GM12874 (cell line): ENCODE data around the gene SLC35E3.

Experiments used
- TF ChIP-seq, protein P1 (sequence below): IDR thresholded peaks from 2 replicates; pipeline ENCODE4 v1.5.1; 2011; ENCODE audit warnings: low read depth, mild to moderate bottlenecking, control low read depth, low read length, moderate library complexity; ENCODE audit not compliant: insufficient read depth

SLC35E3 gene

DNA sequence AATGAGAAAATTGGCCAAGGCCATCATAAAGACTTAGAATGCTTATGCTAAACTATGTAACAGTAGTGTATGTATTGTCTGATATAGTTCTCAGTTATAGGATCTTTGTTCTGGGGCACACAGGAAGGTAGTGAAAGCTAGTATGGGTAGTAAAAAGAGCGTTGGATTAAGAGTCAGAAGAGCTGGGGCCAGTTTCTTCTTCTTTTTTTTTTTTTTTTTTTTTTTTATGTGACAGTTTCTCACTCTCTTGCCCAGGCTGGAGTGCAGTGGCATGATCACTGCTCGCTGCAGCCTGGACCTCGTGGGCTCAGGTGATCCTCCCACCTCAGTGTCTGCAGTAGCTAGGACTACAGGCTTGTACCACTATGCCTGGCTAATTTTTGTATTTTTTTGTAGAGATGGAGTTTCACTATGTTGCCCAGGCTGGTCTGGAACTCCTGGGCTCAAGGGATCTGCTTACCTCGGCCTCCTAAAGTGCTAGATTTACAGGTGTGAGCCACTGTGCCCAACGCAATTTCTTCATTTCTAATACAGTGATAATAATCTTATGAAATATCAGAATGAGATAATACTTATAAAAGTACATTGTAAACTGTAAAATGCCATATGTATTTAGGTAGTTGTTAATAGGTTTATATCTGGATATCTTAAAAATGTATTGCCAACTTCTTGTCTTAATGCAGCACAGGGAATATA lies 69.4 kb downstream of the SLC35E3 start:
- TF ChIP-seq, protein P1, sequence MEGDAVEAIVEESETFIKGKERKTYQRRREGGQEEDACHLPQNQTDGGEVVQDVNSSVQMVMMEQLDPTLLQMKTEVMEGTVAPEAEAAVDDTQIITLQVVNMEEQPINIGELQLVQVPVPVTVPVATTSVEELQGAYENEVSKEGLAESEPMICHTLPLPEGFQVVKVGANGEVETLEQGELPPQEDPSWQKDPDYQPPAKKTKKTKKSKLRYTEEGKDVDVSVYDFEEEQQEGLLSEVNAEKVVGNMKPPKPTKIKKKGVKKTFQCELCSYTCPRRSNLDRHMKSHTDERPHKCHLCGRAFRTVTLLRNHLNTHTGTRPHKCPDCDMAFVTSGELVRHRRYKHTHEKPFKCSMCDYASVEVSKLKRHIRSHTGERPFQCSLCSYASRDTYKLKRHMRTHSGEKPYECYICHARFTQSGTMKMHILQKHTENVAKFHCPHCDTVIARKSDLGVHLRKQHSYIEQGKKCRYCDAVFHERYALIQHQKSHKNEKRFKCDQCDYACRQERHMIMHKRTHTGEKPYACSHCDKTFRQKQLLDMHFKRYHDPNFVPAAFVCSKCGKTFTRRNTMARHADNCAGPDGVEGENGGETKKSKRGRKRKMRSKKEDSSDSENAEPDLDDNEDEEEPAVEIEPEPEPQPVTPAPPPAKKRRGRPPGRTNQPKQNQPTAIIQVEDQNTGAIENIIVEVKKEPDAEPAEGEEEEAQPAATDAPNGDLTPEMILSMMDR: no peak

DNA sequence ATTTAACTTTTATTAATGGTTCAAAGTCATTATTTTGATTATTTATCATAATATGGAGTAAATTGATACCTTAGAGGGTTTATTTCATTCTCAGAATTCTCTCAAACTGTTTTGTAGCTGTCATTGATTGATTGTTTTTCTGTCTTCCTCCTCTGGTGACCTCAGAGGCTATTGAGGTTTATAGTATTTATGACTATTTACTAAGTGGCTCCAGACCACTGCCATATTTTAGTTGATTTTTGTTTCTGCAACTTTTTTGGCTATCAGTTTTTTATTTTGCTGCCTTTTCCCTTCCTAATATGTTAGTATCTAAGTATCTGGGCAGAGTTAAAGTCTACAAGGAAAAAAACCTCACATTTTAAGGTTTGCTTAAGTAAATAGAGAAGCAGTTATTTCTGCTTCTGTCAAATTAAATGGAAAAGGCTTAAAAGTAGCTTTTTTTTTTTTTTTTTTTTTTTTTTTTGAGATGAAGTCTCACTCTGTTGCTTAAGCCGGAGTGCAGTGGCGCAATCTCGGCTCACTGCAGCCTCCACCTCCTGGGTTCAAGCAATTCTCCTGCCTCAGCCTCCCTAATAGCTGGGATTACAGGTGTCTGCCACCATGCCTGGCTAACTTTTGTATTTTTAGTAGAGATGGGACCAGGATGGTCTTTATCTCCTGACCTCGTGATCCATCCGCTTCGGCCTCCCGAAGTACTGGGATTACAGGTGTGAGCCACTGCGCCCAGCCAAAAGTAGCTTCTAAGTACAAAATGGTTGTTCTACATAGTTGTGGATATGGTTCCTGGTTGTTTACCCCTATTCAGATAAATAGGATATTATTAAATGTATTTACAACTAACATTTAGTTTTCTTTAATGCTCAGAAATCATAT lies 70.2 kb downstream of the SLC35E3 start:
- TF ChIP-seq, protein P1: no peak

- TF ChIP-seq, protein P1: no peak
These were observed 75.6 kb downstream of the SLC35E3 start for GRCh38 chr12:68821357-68822188.

DNA sequence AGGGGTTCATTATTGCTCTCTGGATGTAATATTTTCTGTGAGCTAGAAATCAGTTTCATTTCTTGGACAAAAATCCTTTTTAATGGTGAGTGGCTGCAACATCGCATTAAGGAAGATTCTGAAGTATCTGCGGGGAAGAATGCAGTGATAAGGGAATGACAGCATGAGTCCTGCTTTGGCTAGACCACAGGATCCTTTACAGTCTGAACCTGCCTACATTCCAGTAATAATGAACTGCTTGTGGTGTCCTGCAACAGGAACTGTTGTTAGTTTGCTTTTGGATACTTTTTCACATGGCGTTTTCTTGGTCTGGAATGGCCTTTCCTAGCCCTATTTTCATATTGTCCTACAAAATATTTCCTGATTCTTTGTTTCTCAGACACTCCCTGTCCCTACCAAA lies 77.7 kb downstream of the SLC35E3 start:
- TF ChIP-seq, protein P1: no peak

- TF ChIP-seq, protein P1: no peak
These were observed 78.2 kb downstream of the SLC35E3 start for GRCh38 chr12:68824131-68824530.

- TF ChIP-seq, protein P1: no peak
These were observed 78.7 kb downstream of the SLC35E3 start for GRCh38 chr12:68824597-68825250.
